SK-MEL-5 (cell line): Measurements from ENCODE around the gene TMCO4. TPM values are rescaled to one million over a fixed set of nuclear protein-coding genes. Genes with fewer than 3 reads are reported as not detected.
A peak's percentile ranks its signal among the peaks of the same experiment; 100 is the strongest.
"Not testable (repeated sequence)": the region's sequence is repeated elsewhere in the genome, so short reads cannot be mapped to it uniquely, and the experiment has no call there.

ENCODE experiments used
- DNase-seq: peaks from one replicate; pipeline ENCODE4 v3.0.0-alpha.2; 2016; ENCODE audit warnings: low read depth, low spot score
- in situ Hi-C: cut with HindIII; loops from 2 replicates; pipeline ENCODE4 v1.10.0; 2016; ENCODE audit warnings: low sequenced_read_pairs, high pct_unique_total_duplicates, low pct_unique_long_range_greater_than_20kb
- polyA plus RNA-seq, 2 experiments: library from polyadenylated mRNA; depleted of rRNA; stranded (reverse); fragments of >200 nt; gene quantifications; 2 replicates each; pipeline ENCODE4 v1.2.3, GENCODE V29; 2015
- total RNA-seq: library from RNA; depleted of rRNA; stranded (reverse); fragments of >200 nt; shearing (Covaris generic); gene quantifications from 2 replicates; pipeline ENCODE4 v1.2.3, GENCODE V29; 2014; rRNA removed

The TMCO4 gene
- total RNA-seq: 15.9 and 19.8 TPM in 2 replicates
- 16.7 and 17.1 TPM in 2 replicates for polyA plus RNA-seq (2015; cell fraction: cytosol; rRNA removed)
- 14.5 and 20.4 TPM in 2 replicates for polyA plus RNA-seq (2015; cell fraction: nucleus; rRNA removed)

DNA sequence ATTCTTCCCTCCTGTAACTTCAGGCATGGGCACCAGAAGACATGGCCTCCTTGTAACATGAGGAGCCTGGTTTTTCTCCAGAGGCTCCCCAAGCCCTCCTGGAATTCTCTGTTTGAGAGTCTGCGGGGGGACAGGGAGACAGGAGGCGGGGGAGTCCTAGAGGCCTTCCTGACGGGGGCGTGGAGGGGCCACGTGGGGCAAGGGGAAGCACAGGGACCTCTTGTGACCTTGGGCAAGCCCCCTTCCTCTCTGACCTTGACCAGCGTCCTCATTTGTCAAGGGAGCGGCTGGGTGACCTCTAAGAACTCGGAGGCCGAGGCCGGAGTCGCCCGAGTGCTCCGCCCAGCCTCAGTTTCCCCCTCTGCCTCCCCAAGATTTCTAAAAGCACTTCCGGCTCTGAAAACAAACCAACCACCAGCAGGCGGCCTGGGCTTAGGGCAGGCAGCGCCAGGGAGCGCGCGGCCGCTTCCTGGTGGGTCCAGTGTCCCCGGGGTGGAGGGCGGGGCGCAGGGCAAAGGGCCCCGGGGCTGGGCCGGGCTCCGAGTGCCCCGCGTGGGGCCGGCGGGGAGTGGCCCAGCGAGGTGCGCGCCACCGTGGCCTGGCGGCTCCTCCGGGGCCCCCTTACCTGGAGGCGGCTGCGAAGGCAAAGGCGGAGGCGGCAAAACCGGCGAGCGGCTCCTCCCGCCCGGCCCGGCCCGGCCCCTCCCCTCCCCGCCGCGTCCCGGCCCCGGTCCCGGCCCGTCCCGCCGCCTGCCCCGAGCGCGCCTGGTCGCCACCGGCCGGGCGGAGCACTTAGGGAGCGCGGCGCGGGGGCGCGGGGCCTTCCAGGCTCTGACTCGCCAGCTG, at the start of gene TMCO4:
TSS of gene TMCO4 (minus strand) at position 687 of the 846 bp plus-strand sequence. CDS start 19,158 bp downstream, outside the sequence.
- in situ Hi-C loops: no loop called here
- DNase-seq: peak; percentile 40

GRCh38 chr1:19849307-19849706, 49.6 kb upstream of the TMCO4 start:
- in situ Hi-C loops: not testable (repeated sequence)
- DNase-seq: peak; percentile 22

DNA sequence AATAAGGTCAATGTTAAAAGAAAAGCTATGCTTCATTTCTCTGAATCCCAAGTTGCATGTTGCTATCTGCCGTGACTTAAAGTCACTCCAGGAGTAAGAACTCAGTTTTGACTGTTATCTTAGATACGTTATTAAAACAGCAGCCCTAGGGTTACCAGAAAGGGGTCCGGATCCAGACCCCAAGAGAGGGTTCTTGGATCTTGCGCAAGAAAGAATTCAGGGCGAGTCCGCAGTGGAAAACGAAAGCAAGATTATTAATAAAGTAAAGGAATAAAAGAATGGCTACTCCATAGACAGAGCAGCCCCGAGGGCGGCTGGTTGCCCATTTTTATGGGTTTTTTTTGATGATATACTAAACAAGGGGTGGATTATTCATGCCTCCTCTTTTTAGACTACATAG, 47.6 kb upstream of the TMCO4 start:
- in situ Hi-C loops, DNase-seq: not testable (repeated sequence)

- in situ Hi-C loops: no loop called here
- no peak for DNase-seq
Observed at GRCh38 chr1:19846338-19846737, 46.6 kb upstream of the TMCO4 start.

- in situ Hi-C loops: no loop called here
- DNase-seq: no peak
Observed at GRCh38 chr1:19845555-19845954, 45.8 kb upstream of the TMCO4 start.

DNA sequence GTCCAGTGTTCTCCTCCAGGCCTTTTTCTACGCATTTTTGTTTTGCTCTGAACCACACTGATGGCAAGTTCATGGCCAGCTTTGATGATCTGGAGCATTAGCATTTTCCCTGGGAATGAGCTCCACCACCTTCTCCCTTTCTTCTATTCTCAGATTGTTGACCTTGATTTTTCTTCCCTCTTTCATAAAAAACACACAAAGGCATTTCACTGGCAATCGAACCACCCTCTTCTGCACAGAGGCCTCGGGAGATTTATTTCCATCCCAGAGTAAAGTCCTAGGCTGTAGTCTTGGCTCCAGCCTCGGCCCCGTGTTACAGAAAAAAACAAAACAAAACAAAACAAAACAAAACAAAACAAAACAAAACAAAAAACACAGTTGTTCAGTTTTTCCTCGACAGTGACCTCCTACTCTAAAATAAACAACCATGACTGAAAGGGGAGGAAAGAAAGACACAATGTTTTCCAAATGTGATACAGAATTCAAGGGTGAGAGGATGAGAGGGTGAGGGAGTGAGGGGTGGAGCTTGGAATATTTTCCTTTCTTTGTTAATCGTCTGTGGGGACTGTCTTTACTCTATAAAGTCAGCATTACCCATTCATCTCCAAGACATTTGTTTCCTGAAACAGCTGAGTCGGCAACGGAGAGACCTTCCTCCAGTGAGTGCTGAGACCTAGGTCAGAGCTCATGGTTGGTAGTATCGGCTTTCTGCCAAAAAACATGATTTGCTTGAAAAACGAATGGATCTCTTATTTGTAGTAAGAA, 45.2 kb upstream of the TMCO4 start:
- no peak for DNase-seq
- in situ Hi-C loops: no loop called here

- no peak for DNase-seq
- in situ Hi-C loops: no loop called here
Observed at GRCh38 chr1:19840228-19840627, 40.5 kb upstream of the TMCO4 start.

DNA sequence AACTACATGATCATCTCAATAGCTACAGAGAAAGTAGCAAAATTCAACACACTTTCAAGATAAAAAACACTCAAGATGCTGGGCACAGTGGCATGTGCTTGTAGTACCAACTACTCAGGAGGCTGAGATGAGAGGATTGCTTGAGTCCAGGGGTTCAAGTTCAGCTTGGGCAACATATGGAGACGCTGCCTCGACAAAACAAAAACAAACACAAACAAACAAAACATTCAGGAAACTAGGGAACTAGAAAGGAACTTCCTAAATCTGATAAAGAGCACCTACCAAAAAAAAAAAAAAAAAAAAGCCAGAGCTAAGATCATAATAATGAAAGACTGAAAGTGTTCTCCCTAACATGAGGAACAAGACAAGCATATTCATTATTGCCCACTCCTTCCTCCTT, 38.1 kb upstream of the TMCO4 start:
- in situ Hi-C loops: no loop called here
- no peak for DNase-seq

- DNase-seq: no peak
- in situ Hi-C loops: no loop called here
Observed at GRCh38 chr1:19835578-19835977, 35.9 kb upstream of the TMCO4 start.

GRCh38 chr1:19831441-19831840, 31.7 kb upstream of the TMCO4 start:
- in situ Hi-C loops: no loop called here
- DNase-seq: no peak

DNA sequence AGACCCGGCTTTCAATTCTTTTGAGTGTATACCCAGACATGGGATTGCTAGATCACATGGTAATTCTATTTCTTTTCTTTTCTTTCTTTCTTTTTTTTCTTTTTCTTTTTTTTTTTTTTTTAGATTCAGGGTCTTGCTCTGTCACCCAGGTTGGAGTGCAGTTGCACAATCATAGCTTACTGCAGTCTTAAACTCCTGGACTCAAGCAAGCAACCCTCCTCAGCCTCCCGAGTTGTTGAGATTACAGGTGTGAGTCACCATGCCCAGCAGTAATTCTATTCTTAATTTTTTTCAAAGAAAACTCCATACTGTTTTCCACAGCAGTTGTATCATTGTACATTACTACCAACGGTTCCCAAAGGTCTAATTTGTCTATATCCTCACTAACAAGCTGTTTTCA, 28.8 kb upstream of the TMCO4 start:
- DNase-seq: no peak

DNA sequence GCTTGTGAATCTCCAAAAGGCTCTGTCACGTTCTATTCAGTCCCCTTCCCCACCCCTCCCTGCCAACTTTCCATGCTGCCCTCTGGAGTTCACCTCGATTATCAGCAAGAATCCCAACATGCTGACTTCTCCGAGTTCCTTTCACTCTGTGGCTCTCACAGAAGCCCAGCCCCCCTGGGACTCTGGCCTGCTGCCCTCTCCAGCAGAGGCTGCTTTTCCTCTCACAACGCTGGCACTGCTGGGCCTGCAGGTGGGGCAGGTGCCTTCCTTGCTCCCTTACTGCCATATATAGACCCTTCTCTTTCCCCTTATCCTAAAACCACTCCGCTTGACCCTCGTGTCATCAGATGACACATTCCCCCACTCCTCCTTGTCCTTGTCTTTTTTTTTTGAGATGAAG, 25.6 kb upstream of the TMCO4 start:
- in situ Hi-C loops: no loop called here
- DNase-seq: peak; percentile 39

More for the DNA sequence above, 28.8 kb upstream of the TMCO4 start:
- in situ Hi-C loops: no loop called here

DNA sequence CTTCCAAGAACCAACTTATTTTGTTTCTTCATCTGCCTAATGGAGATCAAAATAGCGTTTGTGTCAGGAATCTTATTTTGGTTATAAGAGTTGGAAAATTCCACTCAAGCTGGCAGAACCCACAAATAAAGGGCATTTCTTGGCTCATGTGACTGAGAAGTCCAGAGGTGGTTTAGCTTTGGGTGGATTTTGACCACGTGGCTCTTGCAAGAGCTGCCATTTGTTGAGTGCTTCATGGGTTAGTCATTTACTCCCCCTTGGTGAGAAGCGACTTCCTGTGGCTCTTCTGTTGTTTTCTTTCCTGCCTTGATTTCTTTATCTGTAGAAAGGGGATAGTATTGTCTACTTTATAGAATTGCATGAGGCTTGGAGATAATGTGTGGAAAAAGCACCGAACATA, 24.8 kb upstream of the TMCO4 start:
- in situ Hi-C loops: no loop called here
- peak; percentile 25 for DNase-seq

DNA sequence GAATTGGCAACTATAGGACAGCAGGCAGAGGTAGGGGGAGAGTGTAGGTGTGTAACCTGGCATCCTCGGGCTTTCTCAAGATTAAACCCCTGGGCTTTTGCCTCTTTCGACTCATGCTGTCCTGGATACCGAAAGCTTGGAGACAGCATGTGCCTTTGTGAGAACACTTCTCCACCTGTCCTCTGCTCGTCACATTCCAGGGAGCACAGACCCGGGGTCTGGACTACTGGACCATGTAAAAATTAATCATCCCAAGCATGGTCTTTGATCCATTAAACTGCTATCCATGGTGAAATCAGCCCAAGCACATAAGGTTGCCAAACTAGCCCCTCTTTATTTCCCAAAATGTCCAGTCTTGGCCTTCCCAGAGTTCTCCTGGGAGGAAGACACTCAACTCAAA, 24.3 kb upstream of the TMCO4 start:
- in situ Hi-C loops: no loop called here

GRCh38 chr1:19819701-19820100, 20.0 kb upstream of the TMCO4 start:
- in situ Hi-C loops: no loop called here
- no peak for DNase-seq

More for the DNA sequence above, 24.3 kb upstream of the TMCO4 start:
- DNase-seq: no peak

DNA sequence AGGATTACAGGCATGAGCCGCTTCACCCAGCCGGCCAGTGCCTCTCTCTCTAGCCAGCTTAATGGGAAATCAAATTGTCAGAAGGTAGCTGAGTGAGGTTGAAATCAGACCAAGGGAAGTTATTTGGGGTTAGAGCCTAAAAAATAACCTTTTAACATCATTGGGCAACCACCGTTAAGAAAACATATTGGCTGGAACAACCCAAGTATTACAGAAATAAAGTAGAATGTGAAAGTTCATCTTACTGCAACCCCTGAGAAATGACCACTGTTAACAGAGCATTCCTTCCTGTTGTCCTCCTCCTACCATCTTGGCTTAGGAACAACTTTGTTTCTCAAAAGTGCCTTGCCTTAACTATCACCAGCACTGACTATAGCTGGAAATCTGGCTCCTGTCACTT, 18.6 kb upstream of the TMCO4 start:
- in situ Hi-C loops: no loop called here
- DNase-seq: no peak

GRCh38 chr1:19817160-19817559, 17.4 kb upstream of the TMCO4 start:
- DNase-seq: no peak
- in situ Hi-C loops: no loop called here

DNA sequence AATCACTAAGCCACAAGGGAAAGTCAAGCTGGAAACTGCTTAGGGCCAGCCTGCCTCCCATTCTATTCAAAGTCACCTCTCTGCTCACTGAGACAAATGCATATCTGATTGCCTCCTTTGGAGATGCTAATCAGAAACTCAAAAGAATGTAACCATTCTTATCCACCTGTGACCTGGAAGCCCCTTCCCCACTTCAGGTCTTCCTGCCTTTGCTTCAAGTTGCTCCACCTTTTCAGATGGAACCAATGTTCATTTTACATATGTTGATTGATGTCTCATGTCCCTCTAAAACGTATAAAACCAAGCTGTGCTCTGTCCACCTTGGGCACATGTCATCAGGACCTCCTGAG, 17.0 kb upstream of the TMCO4 start:
- in situ Hi-C loops, DNase-seq: not testable (repeated sequence)
